Small intestine (tissue), 7 donors: ENCODE data around the gene HES2. TPM values are rescaled to one million over a fixed set of nuclear protein-coding genes. Genes with fewer than 3 reads are reported as not detected.

ENCODE experiments used
- DNase-seq, 2 donors: peaks; one replicate each; pipeline versions ENCODE4 v3.0.0 to v3.0.0-alpha.2; 2013
- FAIRE-seq: peaks from 2 replicates; lab custom pipeline; 2012; peaks lifted over from hg19 to GRCh38; lab: Jason Lieb, UNC
- H3K27ac ChIP-seq, 3 donors: one replicate each; pipeline ENCODE4 v1.5.1; 2013; ENCODE audit warnings: low read length in 2 of 3, mild to moderate bottlenecking in 2 of 3, control low read depth in 1 of 3, inconsistent platforms in 1 of 3, low read depth in 1 of 3, moderate library complexity in 1 of 3
- H3K27me3 ChIP-seq, 3 donors: one replicate each; pipeline ENCODE4 v1.6.1; 2013; ENCODE audit warnings: low read length in 3 of 3, inconsistent platforms in 1 of 3; ENCODE audit not compliant: control insufficient read depth in 3 of 3, insufficient read depth in 3 of 3
- H3K36me3 ChIP-seq, 3 donors: one replicate each; pipeline ENCODE4 v1.6.1; 2013; ENCODE audit warnings: low read length in 3 of 3, inconsistent platforms in 1 of 3, low read depth in 1 of 3, mild to moderate bottlenecking in 1 of 3, moderate library complexity in 1 of 3; ENCODE audit not compliant: control insufficient read depth in 3 of 3, insufficient read depth in 2 of 3
- H3K4me1 ChIP-seq, 3 donors: one replicate each; pipeline ENCODE4 v1.6.1; 2013; ENCODE audit warnings: low read length in 2 of 3, inconsistent platforms in 1 of 3, low read depth in 1 of 3, mild to moderate bottlenecking in 1 of 3, moderate library complexity in 1 of 3; ENCODE audit not compliant: control insufficient read depth in 3 of 3, insufficient read depth in 2 of 3
- H3K4me3 ChIP-seq, 3 donors: one replicate each; pipeline ENCODE4 v1.5.1; 2013; ENCODE audit warnings: low read length in 3 of 3, control low read depth in 1 of 3, inconsistent platforms in 1 of 3, low read depth in 1 of 3, mild to moderate bottlenecking in 1 of 3, moderate library complexity in 1 of 3
- H3K9me3 ChIP-seq, 2 donors: one replicate each; pipeline ENCODE4 v1.6.1; 2013; ENCODE audit warnings: low read depth in 1 of 2, low read length in 1 of 2; ENCODE audit not compliant: control insufficient read depth in 2 of 2, insufficient read depth in 1 of 2
- WGBS, 3 donors: extraction: QIAGEN DNeasy Blood & Tissue Kit; methylation state at CpG; one replicate each; pipeline ENCODE4 v1.1.7; 2013; 5-methylcytosine and 5-hydroxymethylcytosine counted together
- polyA plus RNA-seq, 4 donors: library from polyadenylated mRNA; stranded (reverse) in 3 of 4; unstranded in 1 of 4; fragments of 200-250 nt in 3 of 4; fragments of 120-200 nt in 1 of 4; gene quantifications; one replicate each; pipeline versions ENCODE4 v1.2.1 to v1.2.3, GENCODE V29; 2013
- donor health status: healthy with polysubstance abuse.
- donor health status: control.
- donor health status: control.
- donor health status: Bipolar disorder and iron deficiency.
- donor health status: healthy.

The HES2 gene
- polyA plus RNA-seq, 4 donors = 0.55 to 2.2 (median 1.6) TPM

- peaks cover 2 to 30% (median 3%) of the 10 kb centered on the region in 3 donors for H3K4me1 ChIP-seq
- WGBS, 3 donors = 1 to 5% (median 3%) methylated on average over 15 of the region's 15 CpGs
- H3K4me3 ChIP-seq = no peak overlapping the region
- DNase-seq (peak; percentile 62 to 73), FAIRE-seq (no peak)
- no peaks in the 10 kb centered on the region for H3K36me3 ChIP-seq
- H3K27me3 ChIP-seq = peaks cover 0 to 38% (median 28%) of the 10 kb centered on the region in 3 donors
- peak overlapping the region in 1 of 3 donors; percentile 22 for H3K27ac ChIP-seq
- H3K9me3 ChIP-seq = no peaks in the 10 kb centered on the region
Observed at GRCh38 chr1:6414443-6414844, 5.3 kb downstream of the HES2 start.

DNA sequence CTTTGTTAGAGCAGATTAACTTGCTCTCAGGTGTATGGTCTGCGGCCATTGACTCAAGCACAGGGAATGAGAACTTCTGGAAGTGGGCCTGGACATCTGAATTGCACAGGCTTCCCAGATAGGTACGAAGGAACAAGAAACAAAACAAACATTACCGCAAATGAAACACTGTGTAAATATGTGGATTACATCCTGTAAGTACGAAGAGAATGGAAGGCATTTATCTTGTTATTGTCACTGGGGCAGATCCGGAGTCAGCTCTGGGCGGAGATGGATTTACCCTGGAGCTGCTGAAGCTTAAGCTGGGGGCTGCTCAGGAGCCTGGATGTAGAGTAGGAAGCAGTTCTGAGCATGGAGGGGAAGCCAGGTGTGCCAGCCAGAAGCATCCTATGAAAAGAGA, 6.8 kb downstream of the HES2 start:
- WGBS, 3 donors = 32 to 44% (median 40%) methylated on average over 6 of the region's 6 CpGs
- FAIRE-seq (no peak), DNase-seq (peak in 1 of 2 donors; percentile 15)
- H3K27me3 ChIP-seq = peaks cover 0 to 24% (median 16%) of the 10 kb centered on the region in 3 donors
- H3K4me3 ChIP-seq = no peak overlapping the region
- H3K27ac ChIP-seq = no peak overlapping the region
- H3K9me3 ChIP-seq = no peaks in the 10 kb centered on the region
- peaks cover 0 to 22% (median 3%) of the 10 kb centered on the region in 3 donors for H3K4me1 ChIP-seq
- no peaks in the 10 kb centered on the region for H3K36me3 ChIP-seq

- Histone ChIP-seq H3K4me1 (peaks cover 0 to 14% (median 3%) of the 10 kb centered on the region in 3 donors), H3K9me3 (no peaks in the 10 kb centered on the region), H3K4me3 (no peak overlapping the region), H3K27ac (no peak overlapping the region), H3K36me3 (no peaks in the 10 kb centered on the region), H3K27me3 (peaks cover 0 to 6% (median 5%) of the 10 kb centered on the region in 3 donors)
- 89 to 90% (median 89%) methylated on average over 13 of the region's 13 CpGs for WGBS, 3 donors
- no peak for DNase-seq
- no peak for FAIRE-seq
Observed at GRCh38 chr1:6410248-6410893, 9.3 kb downstream of the HES2 start.

DNA sequence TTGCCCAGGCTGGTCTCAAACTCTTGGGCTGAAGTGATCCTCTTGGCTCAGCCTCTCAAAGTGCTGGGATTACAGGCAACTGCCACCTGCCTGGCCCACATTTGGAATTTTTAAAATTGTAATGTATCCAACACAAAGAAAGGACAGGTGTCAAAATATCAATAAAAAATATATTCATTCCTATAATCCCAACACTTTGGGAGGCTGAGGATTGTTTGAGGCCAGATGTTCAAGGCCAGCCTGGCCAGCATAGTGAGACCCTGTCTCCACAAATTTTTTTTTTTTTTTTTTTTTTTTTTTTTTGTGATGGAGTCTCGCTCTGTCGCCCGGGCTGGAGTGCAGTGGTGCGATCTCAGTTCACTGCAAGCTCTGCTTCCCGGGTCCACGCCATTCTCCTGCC, 10.0 kb downstream of the HES2 start:
- no peaks in the 10 kb centered on the region for H3K9me3 ChIP-seq
- no peaks in the 10 kb centered on the region for H3K36me3 ChIP-seq
- H3K4me1 ChIP-seq = peaks cover 0 to 8% (median 3%) of the 10 kb centered on the region in 3 donors
- no peak overlapping the region for H3K27ac ChIP-seq
- DNase-seq = no peak
- FAIRE-seq = no peak
- H3K27me3 ChIP-seq = peaks cover 0 to 10% (median 3%) of the 10 kb centered on the region in 3 donors
- WGBS, 3 donors = 93 to 99% (median 96%) methylated on average over 6 of the region's 6 CpGs
- no peak overlapping the region for H3K4me3 ChIP-seq

DNA sequence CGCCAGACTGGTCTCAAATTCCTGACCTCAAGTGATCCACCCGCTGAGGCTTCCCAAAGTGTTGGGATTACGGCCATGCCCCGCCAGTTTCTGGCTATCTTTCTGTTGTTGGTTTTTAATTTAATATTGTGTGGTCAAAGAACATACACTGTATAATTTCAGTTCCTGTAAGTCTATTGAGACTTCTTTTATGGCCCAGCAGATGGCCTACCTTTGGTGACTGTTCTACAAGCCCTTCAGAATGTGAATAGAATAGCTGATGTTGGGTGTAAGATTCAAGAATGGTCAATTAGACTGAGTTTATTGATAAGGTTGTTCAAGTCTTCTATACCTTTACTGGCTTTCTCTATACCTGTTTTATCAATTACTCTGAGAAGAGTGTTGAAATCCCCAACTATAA, 10.7 kb downstream of the HES2 start:
- no peak for FAIRE-seq
- Histone ChIP-seq H3K27ac (no peak overlapping the region), H3K4me3 (no peak overlapping the region), H3K9me3 (no peaks in the 10 kb centered on the region), H3K27me3 (peaks cover 0 to 4% (median 0%) of the 10 kb centered on the region in 3 donors), H3K4me1 (peaks cover 0 to under 1% (median 0%) of the 10 kb centered on the region in 3 donors), H3K36me3 (no peaks in the 10 kb centered on the region)
- DNase-seq = peak in 1 of 2 donors; percentile 18
- whole genome bisulfite sequencing, 3 donors = 76 to 88% (median 78%) methylated on average over 4 of the region's 4 CpGs

- no peak overlapping the region for H3K4me3 ChIP-seq
- FAIRE-seq = no peak
- no peak overlapping the region for H3K27ac ChIP-seq
- H3K27me3 ChIP-seq = peaks cover 0 to 4% (median 0%) of the 10 kb centered on the region in 3 donors
- no peak for DNase-seq
- WGBS, 3 donors = 78 to 84% (median 80%) methylated on average over 6 of the region's 6 CpGs
- H3K9me3 ChIP-seq = no peaks in the 10 kb centered on the region
- no peaks in the 10 kb centered on the region for H3K4me1 ChIP-seq
- no peaks in the 10 kb centered on the region for H3K36me3 ChIP-seq
Observed at GRCh38 chr1:6408023-6408422, 11.7 kb downstream of the HES2 start.

DNA sequence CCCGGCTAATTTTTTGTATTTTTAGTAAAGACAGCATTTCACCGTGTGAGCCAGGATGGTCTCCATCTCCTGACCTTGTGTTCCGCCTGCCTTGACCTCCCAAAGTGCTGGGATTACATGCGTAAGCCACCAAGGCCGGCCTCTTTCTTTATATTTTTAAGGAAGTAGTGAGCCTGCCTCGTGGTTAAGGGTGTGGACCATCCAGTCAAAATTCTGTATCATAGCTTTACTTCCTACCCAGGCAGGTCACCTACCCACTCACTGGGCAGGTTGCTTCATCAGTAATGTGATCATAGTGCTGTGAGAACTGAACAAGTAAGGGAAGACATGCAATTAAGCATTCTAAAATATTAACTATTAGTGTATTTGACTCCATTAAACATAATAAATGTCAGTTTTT, 18.0 kb downstream of the HES2 start:
- Histone ChIP-seq H3K27ac (no peak overlapping the region), H3K27me3 (peaks cover 0 to 7% (median 0%) of the 10 kb centered on the region in 3 donors), H3K4me1 (no peaks in the 10 kb centered on the region), H3K9me3 (no peaks in the 10 kb centered on the region), H3K36me3 (no peaks in the 10 kb centered on the region), H3K4me3 (no peak overlapping the region)
- WGBS, 3 donors = 58 to 69% (median 63%) methylated on average over 6 of the region's 6 CpGs
- DNase-seq (no peak), FAIRE-seq (no peak)

DNA sequence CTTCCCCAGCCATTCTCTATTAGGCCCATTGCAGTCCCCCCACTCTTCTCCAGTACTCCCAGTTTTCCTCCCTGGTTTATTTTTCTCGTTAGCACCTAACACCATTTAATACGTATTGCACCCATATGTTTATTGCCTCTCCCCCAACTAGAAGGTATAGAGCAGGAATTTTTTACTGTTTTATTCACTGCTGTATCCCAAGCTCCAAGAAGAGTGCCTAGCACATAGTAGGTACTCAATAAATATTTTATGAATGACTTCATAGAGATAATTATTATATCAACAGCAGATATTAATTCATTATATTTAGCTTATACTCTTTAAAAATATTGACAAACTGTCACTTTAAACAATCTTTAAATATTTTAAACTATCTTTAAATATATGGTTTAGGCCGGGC, 20.4 kb downstream of the HES2 start:
- DNase-seq (no peak), FAIRE-seq (no peak)
- Histone ChIP-seq H3K4me1 (peaks cover 0 to under 1% (median under 1%) of the 10 kb centered on the region in 3 donors), H3K4me3 (no peak overlapping the region), H3K36me3 (no peaks in the 10 kb centered on the region), H3K27me3 (peaks cover 0 to 3% (median 0%) of the 10 kb centered on the region in 3 donors), H3K9me3 (no peaks in the 10 kb centered on the region), H3K27ac (no peak overlapping the region)
- WGBS, 3 donors = 92 to 93% (median 93%) methylated on average over 3 of the region's 3 CpGs
